Trophoblast cell (in vitro differentiated cells and primary cell): ENCODE data around the gene SKAP1.

Source experiments
- DNase-seq, 2 donors: peaks; one replicate each; pipeline ENCODE4 v3.0.0-alpha.2; 2016
- H2AFZ ChIP-seq: 2 replicates; pipeline ENCODE4 v1.6.1; 2013; ENCODE audit warnings: low read length, moderate library complexity, mild to moderate bottlenecking; ENCODE audit not compliant: insufficient read depth, poor library complexity
- H2AK5ac ChIP-seq: 2 replicates; pipeline ENCODE4 v1.6.1; 2013; ENCODE audit warnings: mild to moderate bottlenecking, low read length
- H2BK120ac ChIP-seq: 2 replicates; pipeline ENCODE4 v1.6.1; 2013; ENCODE audit warnings: low read length, mild to moderate bottlenecking, moderate library complexity; ENCODE audit not compliant: insufficient read depth, poor library complexity
- H2BK12ac ChIP-seq: 2 replicates; pipeline ENCODE4 v1.6.1; 2013; ENCODE audit warnings: mild to moderate bottlenecking, low read length, moderate library complexity
- H2BK5ac ChIP-seq: 2 replicates; pipeline ENCODE4 v1.6.1; 2013; ENCODE audit warnings: low read length, low read depth, moderate library complexity, mild to moderate bottlenecking; ENCODE audit not compliant: poor library complexity
- H3K14ac ChIP-seq: 2 replicates; pipeline ENCODE4 v1.6.1; 2013; ENCODE audit warnings: mild to moderate bottlenecking, low read length
- H3K18ac ChIP-seq: 2 replicates; pipeline ENCODE4 v1.6.1; 2013; ENCODE audit warnings: mild to moderate bottlenecking, low read length
- H3K23ac ChIP-seq: 2 replicates; pipeline ENCODE4 v1.6.1; 2013; ENCODE audit warnings: low read length
- H3K27ac ChIP-seq: 2 replicates; pipeline ENCODE4 v1.5.1; 2013; ENCODE audit warnings: low read depth, mild to moderate bottlenecking, inconsistent platforms, low read length, moderate library complexity
- H3K27me3 ChIP-seq: 2 replicates; pipeline ENCODE4 v1.6.1; 2013; ENCODE audit warnings: inconsistent platforms, mild to moderate bottlenecking, low read length, moderate library complexity; ENCODE audit not compliant: insufficient read depth
- H3K36me3 ChIP-seq, 2 experiments: 1 replicate in 1 of 2; 2 replicates in 1 of 2; pipeline ENCODE4 v1.6.1; 2013; ENCODE audit warnings: low read length in 2 of 2, mild to moderate bottlenecking in 2 of 2, moderate library complexity in 1 of 2; ENCODE audit not compliant: insufficient read depth in 2 of 2, control insufficient read depth in 1 of 2
- H3K4ac ChIP-seq: 2 replicates; pipeline ENCODE4 v1.6.1; 2013; ENCODE audit warnings: low read depth, mild to moderate bottlenecking, low read length, moderate library complexity
- H3K4me1 ChIP-seq, 2 experiments: 1 replicate in 1 of 2; 2 replicates in 1 of 2; pipeline ENCODE4 v1.6.1; 2013; ENCODE audit warnings: low read length in 2 of 2, mild to moderate bottlenecking in 2 of 2, moderate library complexity in 1 of 2; ENCODE audit not compliant: insufficient read depth in 2 of 2, control insufficient read depth in 1 of 2
- H3K4me2 ChIP-seq: 2 replicates; pipeline ENCODE4 v1.6.1; 2013; ENCODE audit warnings: inconsistent platforms, mild to moderate bottlenecking, low read length, moderate library complexity
- H3K4me3 ChIP-seq: 2 replicates; pipeline ENCODE4 v1.5.1; 2013; ENCODE audit warnings: mild to moderate bottlenecking, low read depth, low read length, inconsistent platforms
- H3K79me1 ChIP-seq: one replicate; pipeline ENCODE4 v1.6.1; 2013; ENCODE audit warnings: low read length
- H3K79me2 ChIP-seq: 2 replicates; pipeline ENCODE4 v1.6.1; 2013; ENCODE audit warnings: low read length, mild to moderate bottlenecking; ENCODE audit not compliant: control insufficient read depth, insufficient read depth, poor library complexity
- H3K9ac ChIP-seq: 2 replicates; pipeline ENCODE4 v1.6.1; 2013; ENCODE audit warnings: mild to moderate bottlenecking, low read length
- H3K9me3 ChIP-seq: 2 replicates; pipeline ENCODE4 v1.6.1; 2013; ENCODE audit warnings: low read depth, mild to moderate bottlenecking, control low read depth, inconsistent platforms, low read length; ENCODE audit not compliant: insufficient read depth
- H4K12ac ChIP-seq: 2 replicates; pipeline ENCODE4 v1.6.1; 2013; ENCODE audit warnings: low read depth, mild to moderate bottlenecking, low read length, moderate library complexity
- H4K8ac ChIP-seq: 2 replicates; pipeline ENCODE4 v1.6.1; 2013; ENCODE audit warnings: low read depth, mild to moderate bottlenecking, low read length, moderate library complexity
- H4K91ac ChIP-seq: one replicate; pipeline ENCODE4 v1.6.1; 2013; ENCODE audit warnings: low read depth, mild to moderate bottlenecking, low read length, moderate library complexity
- WGBS: extraction: QIAGEN DNeasy Blood & Tissue Kit; methylation state at CpG from one replicate; pipeline ENCODE4 v1.1.7; 2013; ENCODE audit warnings: missing lambda C conversion rate; ENCODE audit not compliant: insufficient read length, insufficient coverage; ENCODE audit errors: extremely low coverage; 5-methylcytosine and 5-hydroxymethylcytosine counted together

Gene SKAP1

GRCh38 chr17:48382989-48383388 is 47.0 kb downstream of the SKAP1 start:
- H3K18ac ChIP-seq: no peak overlapping the region
- H3K9me3 ChIP-seq: no peaks in the 10 kb centered on the region
- no peak overlapping the region for H2BK120ac ChIP-seq
- no peak overlapping the region for H2AFZ ChIP-seq
- no peak overlapping the region for H2BK5ac ChIP-seq
- no peak overlapping the region for H3K4ac ChIP-seq
- no peaks in the 10 kb centered on the region for H3K27me3 ChIP-seq
- H3K79me1 ChIP-seq: no peaks in the 10 kb centered on the region
- H3K79me2 ChIP-seq: no peaks in the 10 kb centered on the region
- H3K27ac ChIP-seq: no peak overlapping the region
- H3K4me1 ChIP-seq: no peaks in the 10 kb centered on the region
- no peak overlapping the region for H3K9ac ChIP-seq
- no peak for DNase-seq
- WGBS: no CpG with 5 or more reads among the region's 3 CpGs
- H3K4me3 ChIP-seq: no peak overlapping the region
- H2BK12ac ChIP-seq: no peak overlapping the region
- H2AK5ac ChIP-seq: no peak overlapping the region
- H4K91ac ChIP-seq: no peak overlapping the region
- no peak overlapping the region for H3K4me2 ChIP-seq
- no peak overlapping the region for H3K14ac ChIP-seq
- H3K23ac ChIP-seq: no peak overlapping the region
- no peak overlapping the region for H4K12ac ChIP-seq
- H3K36me3 ChIP-seq: no peaks in the 10 kb centered on the region
- no peak overlapping the region for H4K8ac ChIP-seq

- Histone ChIP-seq H3K36me3 (no peaks in the 10 kb centered on the region), H2AFZ (no peak overlapping the region), H3K27me3 (no peaks in the 10 kb centered on the region), H3K18ac (no peak overlapping the region), H4K12ac (no peak overlapping the region), H3K4me3 (no peak overlapping the region), H2BK12ac (no peak overlapping the region), H3K4me2 (no peak overlapping the region), H2BK120ac (no peak overlapping the region), H3K27ac (no peak overlapping the region), H3K4me1 (no peaks in the 10 kb centered on the region), H3K9me3 (no peaks in the 10 kb centered on the region), H3K79me2 (no peaks in the 10 kb centered on the region), H3K79me1 (no peaks in the 10 kb centered on the region), H3K23ac (no peak overlapping the region), H2AK5ac (no peak overlapping the region), H3K9ac (no peak overlapping the region), H2BK5ac (no peak overlapping the region), H3K14ac (no peak overlapping the region), H4K8ac (no peak overlapping the region), H3K4ac (no peak overlapping the region), H4K91ac (no peak overlapping the region)
- no CpG with 5 or more reads among the region's 3 CpGs for WGBS
- DNase-seq: no peak
Observed at GRCh38 chr17:48378708-48379392, 51.2 kb downstream of the SKAP1 start.

GRCh38 chr17:48378238-48378637 is 51.8 kb downstream of the SKAP1 start:
- Histone ChIP-seq H3K4ac (no peak overlapping the region), H3K9ac (no peak overlapping the region), H3K79me1 (no peaks in the 10 kb centered on the region), H3K4me3 (no peak overlapping the region), H2BK120ac (no peak overlapping the region), H4K91ac (no peak overlapping the region), H4K12ac (no peak overlapping the region), H2AK5ac (no peak overlapping the region), H3K4me2 (no peak overlapping the region), H3K4me1 (no peaks in the 10 kb centered on the region), H3K79me2 (no peaks in the 10 kb centered on the region), H3K9me3 (no peaks in the 10 kb centered on the region), H2AFZ (no peak overlapping the region), H2BK12ac (no peak overlapping the region), H3K23ac (no peak overlapping the region), H3K36me3 (no peaks in the 10 kb centered on the region), H3K18ac (no peak overlapping the region), H3K27ac (no peak overlapping the region), H4K8ac (no peak overlapping the region), H3K27me3 (no peaks in the 10 kb centered on the region), H3K14ac (no peak overlapping the region), H2BK5ac (no peak overlapping the region)
- DNase-seq: no peak
- WGBS: no CpG with 5 or more reads among the region's 3 CpGs

GRCh38 chr17:48376682-48377325 is 53.2 kb downstream of the SKAP1 start:
- no peak overlapping the region for H4K8ac ChIP-seq
- H2AFZ ChIP-seq: no peak overlapping the region
- H3K18ac ChIP-seq: no peak overlapping the region
- H3K4me3 ChIP-seq: no peak overlapping the region
- no peaks in the 10 kb centered on the region for H3K4me1 ChIP-seq
- no peak overlapping the region for H4K91ac ChIP-seq
- no peaks in the 10 kb centered on the region for H3K79me2 ChIP-seq
- DNase-seq: no peak
- H3K9ac ChIP-seq: no peak overlapping the region
- H3K4me2 ChIP-seq: no peak overlapping the region
- H3K4ac ChIP-seq: no peak overlapping the region
- H2BK5ac ChIP-seq: no peak overlapping the region
- no peaks in the 10 kb centered on the region for H3K9me3 ChIP-seq
- H2AK5ac ChIP-seq: no peak overlapping the region
- H2BK120ac ChIP-seq: no peak overlapping the region
- H3K36me3 ChIP-seq: no peaks in the 10 kb centered on the region
- H3K27me3 ChIP-seq: no peaks in the 10 kb centered on the region
- no peak overlapping the region for H3K23ac ChIP-seq
- H4K12ac ChIP-seq: no peak overlapping the region
- no peaks in the 10 kb centered on the region for H3K79me1 ChIP-seq
- no peak overlapping the region for H3K14ac ChIP-seq
- H2BK12ac ChIP-seq: no peak overlapping the region
- WGBS: no CpG with 5 or more reads among the region's 6 CpGs
- no peak overlapping the region for H3K27ac ChIP-seq
